Activated effector memory CD4-positive, alpha-beta T cell treated with anti-CD3 and anti-CD28 coated beads, Interleukin-2, amount 50 U/mL, for 16 hours (primary cell): Measurements from ENCODE around the gene GRIN2C.

Experiments used
- DNase-seq: peaks from one replicate; pipeline ENCODE4 v3.0.0-alpha.2; 2020

GRIN2C gene

GRCh38 chr17:74842599-74843351 lies 16.9 kb downstream of the GRIN2C start:
- DNase-seq, result no peak

DNA sequence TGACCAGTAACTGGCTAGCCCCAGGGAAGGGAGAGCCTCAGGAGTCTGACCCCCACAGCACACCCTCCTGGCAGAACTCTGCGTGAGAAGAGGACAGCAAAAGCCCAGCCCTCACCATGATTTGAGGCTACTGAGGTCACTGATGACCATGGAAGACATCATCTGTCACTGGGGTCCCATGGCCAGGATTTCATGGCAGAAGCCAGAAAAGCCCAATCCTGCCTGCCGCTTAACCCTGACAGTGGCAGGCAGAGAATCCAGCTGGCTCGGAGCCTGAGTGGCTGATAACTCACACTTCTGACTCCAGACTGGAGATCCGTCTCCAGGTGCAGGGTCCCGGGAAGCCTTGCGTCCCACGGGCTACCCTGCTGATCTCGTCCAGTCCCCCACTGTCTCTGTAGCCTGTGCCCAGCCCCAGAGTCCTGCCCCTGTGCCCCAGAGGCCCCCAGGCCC lies 17.5 kb downstream of the GRIN2C start:
- no peak for DNase-seq

DNA sequence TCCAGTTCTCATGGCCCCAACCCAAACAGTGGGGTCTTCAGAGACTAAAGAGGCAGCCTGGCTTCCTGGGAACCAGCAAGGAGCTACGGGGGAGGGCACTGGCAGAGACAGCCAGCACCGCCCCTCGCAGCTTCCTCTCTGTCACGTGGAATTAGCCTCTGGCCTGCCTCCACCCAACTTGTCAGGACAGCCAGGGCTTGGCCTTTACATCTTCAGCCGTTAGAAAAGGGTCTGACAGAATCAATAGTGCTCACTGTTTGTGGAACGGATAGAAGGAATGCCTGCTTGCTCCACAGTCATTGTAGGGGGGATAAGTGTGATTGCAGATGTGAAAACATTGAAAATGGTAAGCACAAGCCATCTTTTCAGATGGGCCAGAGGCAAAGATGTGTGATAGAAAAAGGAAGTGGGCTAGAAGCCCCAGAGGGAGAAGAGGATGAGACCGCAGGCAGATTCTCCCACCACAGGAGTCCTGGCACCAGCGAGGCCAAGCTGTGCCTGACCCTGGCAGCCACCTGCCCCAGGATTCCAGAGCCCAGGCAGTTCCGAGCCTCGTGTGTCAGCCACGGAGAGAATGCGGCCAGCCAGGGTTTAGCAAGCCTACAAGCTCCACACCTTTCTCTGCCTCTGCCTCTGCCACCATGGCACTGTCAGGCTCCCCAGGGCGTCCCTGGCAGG lies 18.6 kb downstream of the GRIN2C start:
- DNase-seq, result no peak

DNA sequence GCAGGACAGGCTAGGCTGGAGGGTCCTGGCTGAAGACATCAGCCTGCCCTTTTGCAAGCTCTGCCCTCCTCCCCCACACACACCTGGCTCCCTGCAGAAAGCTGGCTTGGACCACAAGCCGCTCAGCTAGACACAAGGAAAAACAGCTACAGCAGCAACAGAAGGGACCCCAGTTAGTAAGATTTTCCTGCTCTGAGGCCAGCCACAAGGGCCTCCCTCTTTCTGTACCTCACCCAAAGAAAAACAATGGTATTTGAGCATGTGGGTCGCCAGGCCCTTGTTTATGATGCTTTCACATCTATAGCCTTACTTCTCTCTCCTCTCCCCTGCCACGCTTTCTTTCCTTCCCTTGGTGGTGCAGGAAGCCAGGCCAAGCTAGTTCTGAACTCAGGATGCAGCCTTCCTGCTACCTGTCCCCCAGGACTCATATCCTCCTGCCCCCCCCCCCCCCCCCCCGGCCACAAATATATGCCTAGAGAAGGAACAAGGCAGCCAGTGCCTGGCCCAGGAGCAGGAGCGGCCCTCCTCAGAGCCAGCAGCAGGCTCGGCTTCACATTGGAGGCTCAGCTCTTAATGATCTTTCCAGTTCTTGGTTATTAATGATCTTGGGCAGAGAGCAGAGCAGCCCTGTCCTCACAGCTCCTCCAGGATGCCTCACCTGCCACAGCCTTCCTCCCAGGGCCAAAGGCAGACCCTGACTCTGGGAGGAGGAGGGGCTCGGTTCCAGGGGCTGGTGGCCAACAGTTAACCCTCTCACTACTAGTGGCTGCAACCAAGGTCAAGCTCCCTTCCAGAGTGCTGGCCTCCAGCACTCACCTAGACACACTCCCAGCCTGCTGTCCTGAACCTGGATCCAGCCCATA lies 19.5 kb downstream of the GRIN2C start:
- DNase-seq, result no peak

DNA sequence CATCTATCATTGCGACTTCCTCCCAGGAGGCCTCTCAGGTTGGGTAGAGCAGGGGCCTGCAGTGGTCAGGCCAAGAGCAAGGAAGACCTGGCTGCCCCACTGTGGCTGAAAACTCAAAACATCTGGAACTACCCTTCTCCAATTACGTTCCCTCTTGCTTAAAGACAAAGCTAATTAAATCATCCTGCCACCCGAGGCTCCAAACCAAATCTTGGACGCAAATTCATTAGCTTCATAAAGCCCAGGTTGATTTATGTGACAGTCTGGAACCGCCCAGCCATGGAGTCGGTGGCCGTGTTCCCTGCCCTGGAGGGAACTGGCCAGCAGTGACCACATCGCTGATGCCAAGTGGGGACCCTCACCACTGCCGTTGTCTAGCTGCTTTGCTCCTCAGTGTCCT lies 21.4 kb downstream of the GRIN2C start:
- no peak for DNase-seq

GRCh38 chr17:74836691-74837467 lies 22.8 kb downstream of the GRIN2C start:
- no peak for DNase-seq

DNA sequence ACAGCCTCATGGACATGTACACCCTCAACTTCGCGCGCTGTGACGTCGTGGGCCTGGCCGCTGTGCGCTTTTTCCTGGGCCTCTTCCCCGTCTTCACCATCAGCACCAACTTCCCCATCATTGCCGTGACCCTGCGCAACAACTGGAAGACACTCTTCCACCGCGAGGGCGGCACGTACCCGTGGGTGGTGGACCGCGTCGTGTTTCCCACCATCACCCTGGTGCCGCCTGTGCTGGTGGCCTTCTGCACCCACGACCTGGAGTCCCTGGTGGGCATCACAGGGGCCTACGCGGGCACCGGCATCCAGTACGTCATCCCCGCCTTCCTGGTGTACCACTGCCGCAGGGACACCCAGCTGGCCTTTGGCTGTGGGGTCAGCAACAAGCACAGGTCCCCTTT lies 23.5 kb downstream of the GRIN2C start:
- DNase-seq, result no peak

DNA sequence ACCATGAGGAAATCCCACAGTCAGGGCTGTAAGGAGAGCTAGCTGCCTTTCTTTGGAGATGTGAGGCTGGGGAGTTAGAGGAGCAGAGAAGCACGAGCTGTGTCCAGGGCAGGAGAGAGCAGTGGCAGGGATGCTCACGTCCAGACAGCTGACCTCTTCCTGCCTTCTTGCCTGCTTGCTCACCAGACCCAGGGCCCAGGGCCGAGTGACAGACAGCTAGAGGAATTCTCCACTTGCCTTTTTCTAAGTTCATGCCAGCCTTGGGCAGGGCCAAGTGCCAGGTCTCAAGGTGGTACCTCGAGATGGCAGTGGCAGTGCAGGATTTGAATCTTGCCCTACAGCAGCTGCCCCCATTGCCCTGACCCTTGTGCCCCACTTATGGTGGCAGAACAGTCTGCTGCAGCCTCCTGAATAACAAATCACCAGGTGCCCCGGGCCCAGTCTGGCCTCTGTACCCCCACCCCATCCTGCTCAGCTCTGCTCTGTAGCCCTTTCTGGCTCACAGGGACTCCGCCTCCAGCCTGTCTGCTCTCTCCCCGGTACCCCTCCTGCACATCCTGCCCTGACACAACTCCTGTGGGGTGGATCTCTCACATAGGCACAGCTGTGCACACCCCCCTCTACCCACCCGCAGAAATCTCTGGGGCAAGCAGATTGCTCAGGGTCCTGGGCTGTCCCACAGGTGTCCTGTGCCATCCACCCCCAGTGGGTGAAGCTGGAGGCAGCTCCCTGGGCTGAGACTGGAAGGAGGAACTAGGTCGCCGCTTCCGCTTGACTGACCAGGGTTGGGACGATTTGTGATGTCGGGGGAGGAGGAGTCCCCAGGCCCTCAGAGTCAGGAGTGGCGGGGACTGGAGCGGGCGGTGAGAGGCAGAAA lies 25.9 kb downstream of the GRIN2C start:
- DNase-seq, result no peak

- DNase-seq, result no peak
Measured at GRCh38 chr17:74832421-74832820, 27.3 kb downstream of the GRIN2C start.

GRCh38 chr17:74831444-74832146 lies 28.1 kb downstream of the GRIN2C start:
- no peak for DNase-seq

DNA sequence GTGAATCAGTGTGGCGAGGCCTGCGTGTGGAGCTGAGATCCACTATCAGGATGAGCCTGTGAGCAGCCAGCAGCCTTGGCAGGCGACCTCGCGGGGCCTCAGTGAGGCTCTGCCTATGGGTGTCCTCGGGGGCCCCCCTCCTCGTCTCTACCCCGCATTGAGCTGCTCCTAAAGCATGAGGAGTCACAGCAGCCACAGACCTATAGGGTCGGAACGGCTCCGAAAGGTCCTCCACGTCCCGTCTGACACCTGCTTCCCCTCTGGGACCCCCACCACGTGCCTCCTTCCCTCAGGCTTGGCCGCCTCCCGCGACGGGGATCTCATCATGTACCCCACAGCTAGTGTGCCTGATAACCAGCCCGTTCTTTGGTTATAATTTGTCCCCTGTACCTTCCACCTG lies 28.8 kb downstream of the GRIN2C start:
- no peak for DNase-seq

- DNase-seq, result no peak
Measured at GRCh38 chr17:74827800-74828199, 31.9 kb downstream of the GRIN2C start.

GRCh38 chr17:74825952-74826719 lies 33.5 kb downstream of the GRIN2C start:
- DNase-seq, result no peak

GRCh38 chr17:74824961-74825627 lies 34.6 kb downstream of the GRIN2C start:
- no peak for DNase-seq

DNA sequence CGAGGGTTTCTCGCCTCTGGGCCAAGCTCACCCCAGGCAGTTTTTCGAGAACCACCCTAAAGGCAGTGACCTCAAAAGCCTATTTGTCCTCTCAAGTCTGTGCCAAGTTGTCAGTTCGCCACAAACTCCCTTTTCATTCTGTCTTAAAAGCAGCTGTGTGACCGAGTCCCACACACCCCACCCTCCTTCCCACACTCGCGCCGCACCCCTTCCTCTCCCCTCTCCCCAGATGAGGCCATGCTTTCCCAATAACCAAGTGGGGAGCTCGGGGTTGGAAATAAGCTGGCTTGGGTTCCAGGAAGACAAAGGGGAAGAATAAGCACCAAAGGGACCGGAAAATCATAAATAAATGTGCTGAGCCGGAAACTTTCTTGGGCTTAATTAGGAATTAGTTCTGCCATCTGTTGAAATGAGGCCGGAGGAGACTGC lies 36.7 kb downstream of the GRIN2C start:
- DNase-seq, result no peak

GRCh38 chr17:74822335-74822938 lies 37.2 kb downstream of the GRIN2C start:
- DNase-seq, result no peak

GRCh38 chr17:74821655-74822334 lies 37.9 kb downstream of the GRIN2C start:
- DNase-seq, result no peak

- no peak for DNase-seq
Measured at GRCh38 chr17:74819801-74820436, 39.8 kb downstream of the GRIN2C start.
